ENCODE results near the gene PRKG1.

- no peak for TF ChIP-seq POLR2AphosphoS5 (IDR thresholded peaks at IDR 0.05)
- TF ChIP-seq CTCF (IDR thresholded peaks at IDR 0.05), result no peak
Observed at GRCh38 chr10:52268790-52269189, 1194.5 kb downstream of the PRKG1 start.

Measured in esophagus muscularis mucosa (tissue), 3 donors.